MCF 10A (cell line): ENCODE data around the gene PIPOX. TPM values are rescaled to one million over a fixed set of nuclear protein-coding genes. Genes with fewer than 3 reads are reported as not detected.

Experiments
- BruUV-seq: library from RNA; stranded (reverse); fragments of 400-500 nt; replicated peaks from 2 replicates; lab custom pipeline; 2021; lab: Mats Ljungman, UMichigan
- CTCF ChIA-PET: fragments of 300-600 bp; sonication (Branson Sonifier 250); formaldehyde crosslinking; extraction: SDS; loops from one replicate; lab custom pipeline; 2021; ENCODE audit warnings: antibody characterized with exemption, inconsistent platforms; lab: Yijun Ruan, JAX
- POLR2A ChIA-PET: fragments of 300-600, 350-650 bp; sonication (Branson Sonifier 250); formaldehyde crosslinking; extraction: SDS; loops from one replicate; lab custom pipeline; 2020; ENCODE audit warnings: antibody characterized with exemption, inconsistent platforms; lab: Yijun Ruan, JAX
- DNase-seq: peaks from one replicate; pipeline ENCODE4 v3.0.0-alpha.2; 2018; ENCODE audit not compliant: unreplicated experiment
- H3K27ac Mint-ChIP-seq: one replicate; pipeline ENCODE4 v1.8.0; 2022; ENCODE audit warnings: mild to moderate bottlenecking, low read depth, mixed read lengths; ENCODE audit not compliant: unreplicated experiment
- H3K27me3 Mint-ChIP-seq: one replicate; pipeline ENCODE4 v1.8.0; 2022; ENCODE audit warnings: mixed read lengths; ENCODE audit not compliant: insufficient read depth, unreplicated experiment
- H3K36me3 Mint-ChIP-seq: one replicate; pipeline ENCODE4 v1.8.0; 2022; ENCODE audit warnings: mild to moderate bottlenecking, moderate library complexity, mixed read lengths; ENCODE audit not compliant: insufficient read depth, unreplicated experiment
- H3K4me1 Mint-ChIP-seq: one replicate; pipeline ENCODE4 v1.8.0; 2022; ENCODE audit warnings: mixed read lengths; ENCODE audit not compliant: insufficient read depth, unreplicated experiment
- H3K4me3 Mint-ChIP-seq: one replicate; pipeline ENCODE4 v1.8.0; 2022; ENCODE audit warnings: mild to moderate bottlenecking, moderate library complexity, mixed read lengths; ENCODE audit not compliant: unreplicated experiment
- H3K9me3 Mint-ChIP-seq: one replicate; pipeline ENCODE4 v1.8.0; 2022; ENCODE audit warnings: mixed read lengths; ENCODE audit not compliant: unreplicated experiment
- intact Hi-C: fragments of 100-400 bp; cut with micrococcal nuclease; formaldehyde crosslinking; loops from 2 replicates; pipeline ENCODE4 v1.14.1; 2022
- total RNA-seq: library from RNA; stranded (reverse); gene quantifications from 2 replicates; pipeline ENCODE4 v1.2.3, GENCODE V29; 2022
- TF ChIP-seq, protein P1 (sequence below): fragments of 200-600 bp; IDR thresholded peaks from one replicate; pipeline ENCODE4 v1.8.0; 2022; ENCODE audit warnings: antibody characterized with exemption, mild to moderate bottlenecking; ENCODE audit not compliant: unreplicated experiment

PIPOX gene
- total RNA-seq, 1 experiment from 2014 or later: not detected

DNA sequence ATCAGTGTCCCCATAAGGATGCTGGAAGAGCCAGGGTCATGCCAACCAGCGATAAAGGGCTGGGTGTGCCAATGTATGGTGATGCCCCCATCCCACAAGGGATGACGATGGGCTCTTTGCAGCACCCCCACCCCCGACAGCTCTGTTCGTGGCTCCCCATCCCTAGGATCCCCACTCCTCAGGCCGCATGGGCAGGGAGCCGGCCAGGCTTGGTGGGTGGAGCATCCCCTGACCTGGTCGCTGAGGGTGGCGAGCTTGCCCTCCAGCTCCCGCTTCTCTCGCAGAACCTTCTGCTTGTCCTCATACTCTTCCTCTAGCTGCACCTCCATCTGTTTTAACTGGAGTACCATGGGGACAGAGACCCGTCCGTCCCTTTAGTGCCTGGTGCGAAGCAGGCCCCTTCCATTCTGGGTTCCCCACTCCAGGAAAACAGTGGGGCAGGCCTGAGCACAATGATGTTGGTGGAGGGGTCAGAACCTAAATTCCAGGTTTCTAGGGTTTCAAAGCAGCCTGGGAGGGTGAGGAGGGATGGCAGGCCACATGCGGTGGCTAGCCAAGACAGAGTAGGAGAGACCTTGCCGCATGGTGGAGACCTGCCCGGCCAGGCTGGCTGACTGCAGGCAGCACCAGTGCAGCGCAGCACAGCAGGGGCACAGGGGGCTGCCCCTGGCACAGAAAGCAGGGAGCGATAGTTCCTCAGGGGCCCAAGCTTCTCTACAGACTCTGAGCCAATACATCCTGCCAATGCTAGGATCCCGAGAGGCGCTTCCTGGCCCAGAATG, 50.3 kb downstream of the PIPOX start:
- H3K27ac Mint-ChIP-seq: no peak overlapping the region
- no peaks in the 10 kb centered on the region for H3K27me3 Mint-ChIP-seq
- TF ChIP-seq, protein P1, sequence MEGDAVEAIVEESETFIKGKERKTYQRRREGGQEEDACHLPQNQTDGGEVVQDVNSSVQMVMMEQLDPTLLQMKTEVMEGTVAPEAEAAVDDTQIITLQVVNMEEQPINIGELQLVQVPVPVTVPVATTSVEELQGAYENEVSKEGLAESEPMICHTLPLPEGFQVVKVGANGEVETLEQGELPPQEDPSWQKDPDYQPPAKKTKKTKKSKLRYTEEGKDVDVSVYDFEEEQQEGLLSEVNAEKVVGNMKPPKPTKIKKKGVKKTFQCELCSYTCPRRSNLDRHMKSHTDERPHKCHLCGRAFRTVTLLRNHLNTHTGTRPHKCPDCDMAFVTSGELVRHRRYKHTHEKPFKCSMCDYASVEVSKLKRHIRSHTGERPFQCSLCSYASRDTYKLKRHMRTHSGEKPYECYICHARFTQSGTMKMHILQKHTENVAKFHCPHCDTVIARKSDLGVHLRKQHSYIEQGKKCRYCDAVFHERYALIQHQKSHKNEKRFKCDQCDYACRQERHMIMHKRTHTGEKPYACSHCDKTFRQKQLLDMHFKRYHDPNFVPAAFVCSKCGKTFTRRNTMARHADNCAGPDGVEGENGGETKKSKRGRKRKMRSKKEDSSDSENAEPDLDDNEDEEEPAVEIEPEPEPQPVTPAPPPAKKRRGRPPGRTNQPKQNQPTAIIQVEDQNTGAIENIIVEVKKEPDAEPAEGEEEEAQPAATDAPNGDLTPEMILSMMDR: no peak
- H3K36me3 Mint-ChIP-seq: peaks cover 22% of the 10 kb centered on the region
- intact Hi-C loops: no loop called here
- H3K4me3 Mint-ChIP-seq: no peak overlapping the region
- no peak for DNase-seq
- BruUV-seq: no TSS peak
- CTCF ChIA-PET: interaction anchor here (1.2 to 2.3 kb wide), 2 partner anchors 18 to 128 kb away, joined by 4 to 12 read pairs; no protein-coding TSS in a partner anchor
- no peaks in the 10 kb centered on the region for H3K4me1 Mint-ChIP-seq
- no peaks in the 10 kb centered on the region for H3K9me3 Mint-ChIP-seq
- POLR2A ChIA-PET: interaction anchor here (0.5 to 1.9 kb wide), 2 partner anchors 97 to 128 kb away, joined by 4 to 6 read pairs; no protein-coding TSS in a partner anchor

DNA sequence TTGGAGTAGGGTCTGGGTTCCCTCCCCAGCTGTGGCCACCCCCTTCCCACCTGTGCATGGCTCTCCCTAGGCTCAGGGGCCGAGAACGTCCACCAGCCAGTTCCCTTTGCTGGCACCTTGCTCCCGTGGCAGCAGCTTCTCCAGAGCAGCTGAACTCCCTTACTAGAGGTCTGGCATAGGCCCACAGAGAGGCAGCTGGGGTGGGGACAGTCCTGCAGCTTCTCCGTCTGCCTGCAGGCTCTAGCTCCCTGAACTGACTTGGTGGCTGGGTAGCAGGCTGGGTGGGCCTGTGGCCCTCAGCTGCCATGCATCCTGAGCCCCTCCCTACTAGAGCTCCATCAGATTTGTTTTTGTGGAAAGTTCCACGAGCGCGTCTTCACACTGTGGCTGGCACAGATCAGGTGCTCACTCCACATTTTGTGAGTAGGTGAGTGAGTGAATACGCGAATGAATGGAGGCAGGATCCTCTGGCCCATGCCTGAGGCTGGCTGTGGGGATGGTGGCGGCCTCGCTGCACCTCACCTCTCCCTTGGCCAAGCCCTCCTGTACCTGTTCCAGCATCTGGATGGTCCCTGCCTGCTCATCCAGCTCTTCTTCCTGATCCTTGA, 51.3 kb downstream of the PIPOX start:
- Mint-ChIP-seq H3K9me3 (no peaks in the 10 kb centered on the region), H3K4me3 (no peak overlapping the region), H3K27me3 (no peaks in the 10 kb centered on the region), H3K4me1 (no peaks in the 10 kb centered on the region), H3K27ac (no peak overlapping the region), H3K36me3 (peaks cover 21% of the 10 kb centered on the region)
- POLR2A ChIA-PET: interaction anchor here (1.9 kb wide), 1 partner anchor 128 kb away, joined by 6 read pairs; no protein-coding TSS in a partner anchor
- DNase-seq: no peak
- intact Hi-C loops: no loop called here
- TF ChIP-seq, protein P1: no peak
- BruUV-seq: no TSS peak
- CTCF ChIA-PET: interaction anchor here (2.3 kb wide), 1 partner anchor 129 kb away, joined by 8 read pairs; no protein-coding TSS in a partner anchor

DNA sequence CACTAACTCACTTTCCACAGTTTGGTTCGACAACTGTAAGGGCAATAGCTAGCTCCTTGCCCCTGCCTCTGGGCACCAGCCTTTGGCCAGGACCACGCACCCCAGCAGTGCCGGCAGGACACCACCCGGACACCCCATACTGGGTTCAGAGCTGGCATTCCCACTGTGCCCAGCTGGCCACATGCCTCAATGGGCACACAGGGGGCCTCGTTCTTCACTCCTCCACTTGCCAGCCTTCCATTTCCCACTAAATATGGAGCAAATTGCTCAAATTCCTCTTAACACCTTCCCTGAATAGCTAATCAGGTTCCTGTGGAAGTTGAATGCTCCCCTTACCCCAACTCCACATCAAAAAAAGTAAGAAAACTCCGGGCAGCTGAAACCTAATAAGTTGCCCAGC, 52.5 kb downstream of the PIPOX start:
- Mint-ChIP-seq H3K36me3 (peaks cover 31% of the 10 kb centered on the region), H3K4me1 (no peaks in the 10 kb centered on the region), H3K27ac (no peak overlapping the region), H3K27me3 (no peaks in the 10 kb centered on the region), H3K4me3 (no peak overlapping the region), H3K9me3 (no peaks in the 10 kb centered on the region)
- no peak for DNase-seq
- no TSS peak for BruUV-seq
- ChIA-PET POLR2A (no interaction called here), CTCF (interaction anchor here (0.7 to 2.3 kb wide), 4 partner anchors 16 to 546 kb away, joined by 3 to 8 read pairs (median 4); no protein-coding TSS in a partner anchor)
- intact Hi-C loops: no loop called here
- TF ChIP-seq, protein P1: no peak

DNA sequence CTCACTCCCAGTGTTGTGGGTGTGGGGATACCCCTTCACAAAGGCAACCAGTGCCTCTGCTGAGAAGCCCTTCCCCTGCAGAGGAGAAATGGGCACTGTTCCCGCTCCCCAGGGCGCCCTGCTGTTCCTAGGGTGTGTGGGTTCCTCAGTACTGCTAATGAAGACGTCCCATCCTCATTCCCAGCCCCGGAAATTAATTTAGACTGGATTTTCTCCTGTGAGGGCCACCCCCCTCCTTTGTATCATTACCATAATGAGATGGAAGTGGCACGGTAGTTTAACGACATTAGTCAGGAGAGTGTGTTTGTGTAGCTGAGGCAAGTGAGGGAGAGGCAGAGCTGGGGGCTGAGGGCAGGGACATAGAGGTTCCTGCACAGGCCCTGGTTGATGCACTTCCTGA, 53.2 kb downstream of the PIPOX start:
- intact Hi-C loops: no loop called here
- H3K27me3 Mint-ChIP-seq: no peaks in the 10 kb centered on the region
- POLR2A ChIA-PET: interaction anchor here (0.6 kb wide), 1 partner anchor 155 kb away, joined by 3 read pairs; no protein-coding TSS in a partner anchor
- no peaks in the 10 kb centered on the region for H3K4me1 Mint-ChIP-seq
- DNase-seq: no peak
- H3K9me3 Mint-ChIP-seq: no peaks in the 10 kb centered on the region
- BruUV-seq: no TSS peak
- H3K36me3 Mint-ChIP-seq: peaks cover 31% of the 10 kb centered on the region
- CTCF ChIA-PET: interaction anchor here (0.6 to 2.3 kb wide), 4 partner anchors 15 to 131 kb away, joined by 3 to 8 read pairs (median 4); no protein-coding TSS in a partner anchor
- no peak overlapping the region for H3K27ac Mint-ChIP-seq
- TF ChIP-seq, protein P1: no peak
- no peak overlapping the region for H3K4me3 Mint-ChIP-seq
